Activated CD4-positive, alpha-beta T cell treated with anti-CD3 and anti-CD28 coated beads for 24 hours (primary cell): ENCODE measurements around the gene UXT.

ENCODE experiments used
- DNase-seq, 2 donors: peaks; one replicate each; pipeline ENCODE4 v3.0.0-alpha.2; 2020; ENCODE audit warnings: low read depth in 2 of 2

The UXT gene

DNA sequence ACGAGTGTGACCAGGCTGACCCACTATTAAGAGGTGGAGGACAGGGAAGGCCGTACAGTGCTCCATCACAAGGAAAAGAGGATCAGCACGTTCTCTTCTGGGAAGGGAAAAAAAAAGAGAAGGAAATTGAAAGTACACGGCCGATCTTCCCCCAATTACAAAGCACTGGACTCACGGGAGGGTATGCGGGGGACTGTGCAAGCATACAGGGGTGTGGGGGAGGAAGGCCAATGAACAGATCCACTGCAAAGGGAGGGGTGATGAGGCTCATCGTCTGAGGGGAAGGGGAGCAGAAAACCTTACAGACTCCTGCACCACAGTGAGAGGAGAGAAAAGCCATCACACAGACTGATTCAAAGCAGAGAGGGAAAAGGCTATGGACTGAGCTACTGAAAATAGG is 9.7 kb downstream of the UXT start:
- DNase-seq: no peak

DNA sequence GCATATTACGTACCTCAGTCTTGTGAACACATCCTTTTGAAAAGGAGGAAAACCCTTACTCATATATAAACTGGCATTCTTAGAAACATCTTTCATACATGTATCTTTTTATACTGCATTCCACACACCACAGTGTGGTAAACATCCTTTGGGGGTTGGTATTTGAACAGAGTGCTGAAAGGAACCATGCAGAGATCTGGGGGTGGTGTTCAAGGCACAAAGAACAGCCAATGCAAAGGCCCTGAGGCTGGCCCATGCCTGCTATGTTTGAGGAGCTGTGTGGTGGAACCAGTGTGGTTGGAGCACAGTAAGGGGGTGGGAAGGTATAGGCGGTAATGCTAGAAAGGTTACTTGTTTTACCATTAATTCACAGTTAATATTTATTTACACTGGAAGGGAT is 10.6 kb downstream of the UXT start:
- DNase-seq: no peak

DNA sequence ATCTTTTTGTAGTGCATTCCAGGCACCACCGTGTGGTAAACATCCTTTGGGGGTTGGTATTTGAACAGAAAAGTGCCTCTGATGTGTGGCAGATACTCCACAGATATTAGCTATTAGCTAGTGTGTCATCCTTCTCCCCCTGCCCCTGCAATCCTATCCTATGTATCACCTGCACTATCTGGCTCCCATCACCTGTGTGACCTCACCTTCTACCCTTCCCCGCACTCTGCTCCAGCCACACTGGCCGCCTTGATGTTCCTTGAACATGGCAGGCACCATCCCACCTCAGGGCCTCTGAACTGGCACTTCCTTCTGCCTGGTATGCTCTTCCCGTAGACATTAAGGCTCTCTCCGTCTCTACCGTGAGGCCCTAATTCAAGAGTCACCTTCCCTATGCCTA is 12.3 kb downstream of the UXT start:
- no peak for DNase-seq

DNA sequence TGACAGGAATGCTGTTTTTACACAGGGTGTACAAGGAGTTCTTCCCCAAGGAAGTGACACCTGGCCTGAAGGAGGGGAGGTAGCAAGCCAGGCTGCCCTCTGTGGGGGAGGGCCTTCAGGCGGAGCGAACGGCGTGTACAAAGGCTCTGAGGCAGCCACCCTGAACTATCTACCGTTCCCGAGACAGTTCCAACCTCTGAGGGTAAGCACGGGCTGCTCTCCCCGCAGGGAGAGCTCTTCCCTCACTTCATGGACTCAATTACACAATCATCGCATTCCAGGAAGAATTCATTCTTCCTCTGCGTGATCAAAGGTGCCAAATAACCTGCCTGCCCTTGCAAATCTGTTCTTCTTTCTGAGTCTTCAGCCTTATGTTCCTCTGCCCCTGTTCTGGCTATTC is 13.4 kb downstream of the UXT start:
- DNase-seq: no peak

DNA sequence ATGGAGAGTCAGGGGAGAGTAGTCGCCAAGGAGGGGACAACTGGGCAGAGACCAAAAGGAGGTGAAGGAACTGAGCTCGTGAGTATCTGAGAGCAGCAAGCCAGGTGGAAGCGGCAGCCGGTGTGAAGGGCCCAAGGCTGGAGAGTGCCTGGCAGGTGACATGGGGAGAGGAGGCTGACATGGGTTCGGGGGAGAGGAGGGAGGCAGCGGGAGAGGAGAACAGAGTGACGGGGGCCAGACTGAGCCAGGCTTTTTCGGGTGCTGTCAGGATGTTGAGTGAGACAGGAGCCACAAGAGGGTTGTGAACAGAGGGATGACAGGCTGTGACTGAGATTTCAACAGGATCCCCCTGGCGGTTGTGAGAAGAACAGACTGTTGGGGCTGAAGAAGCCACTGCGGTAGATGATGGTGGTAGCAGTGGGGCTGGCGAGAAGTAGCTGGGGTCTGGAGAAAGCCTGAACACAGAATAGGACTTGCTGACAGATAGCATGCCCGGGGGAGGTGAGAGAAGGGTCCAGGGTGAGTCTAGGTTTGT is 14.4 kb downstream of the UXT start:
- DNase-seq: no peak

DNA sequence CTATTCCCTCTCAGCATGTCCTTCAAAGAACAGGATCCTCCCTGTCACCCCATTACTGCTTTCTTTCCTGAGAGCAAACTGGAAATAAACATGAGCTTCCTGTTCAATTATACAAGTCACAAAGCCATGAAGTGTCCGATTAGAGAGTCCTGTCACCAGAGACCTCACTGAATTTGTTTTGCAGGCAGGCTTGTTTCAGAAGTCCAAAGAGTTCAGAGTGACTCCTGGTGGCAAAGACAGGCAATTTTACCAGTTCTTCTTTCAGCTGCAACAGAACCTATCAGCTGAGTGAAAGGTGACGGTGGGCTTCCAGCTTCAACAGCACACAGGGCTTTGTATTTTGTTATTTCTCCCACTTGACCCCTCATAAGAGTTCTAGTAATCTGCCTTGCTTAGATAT is 15.1 kb downstream of the UXT start:
- DNase-seq: no peak

DNA sequence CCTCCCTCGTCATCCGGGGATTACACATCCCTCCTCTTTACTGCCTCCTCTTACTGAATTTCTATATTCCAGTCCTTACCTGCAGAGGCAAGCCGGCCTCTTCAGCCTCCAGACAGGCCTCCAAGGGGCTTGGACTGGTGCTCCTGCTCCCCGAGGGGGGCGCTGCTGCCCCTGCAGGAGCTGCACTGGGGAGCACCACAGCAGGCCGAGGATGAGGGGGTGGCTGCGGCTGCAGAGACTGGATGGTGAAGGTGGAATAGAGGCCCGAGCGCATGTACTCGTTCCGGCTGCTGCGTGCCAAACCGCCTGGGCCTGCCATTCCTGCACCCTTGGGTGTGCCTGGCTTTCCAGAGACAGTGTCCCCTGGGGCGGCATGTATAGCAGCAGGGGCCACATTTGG is 20.2 kb downstream of the UXT start:
- DNase-seq: no peak

DNA sequence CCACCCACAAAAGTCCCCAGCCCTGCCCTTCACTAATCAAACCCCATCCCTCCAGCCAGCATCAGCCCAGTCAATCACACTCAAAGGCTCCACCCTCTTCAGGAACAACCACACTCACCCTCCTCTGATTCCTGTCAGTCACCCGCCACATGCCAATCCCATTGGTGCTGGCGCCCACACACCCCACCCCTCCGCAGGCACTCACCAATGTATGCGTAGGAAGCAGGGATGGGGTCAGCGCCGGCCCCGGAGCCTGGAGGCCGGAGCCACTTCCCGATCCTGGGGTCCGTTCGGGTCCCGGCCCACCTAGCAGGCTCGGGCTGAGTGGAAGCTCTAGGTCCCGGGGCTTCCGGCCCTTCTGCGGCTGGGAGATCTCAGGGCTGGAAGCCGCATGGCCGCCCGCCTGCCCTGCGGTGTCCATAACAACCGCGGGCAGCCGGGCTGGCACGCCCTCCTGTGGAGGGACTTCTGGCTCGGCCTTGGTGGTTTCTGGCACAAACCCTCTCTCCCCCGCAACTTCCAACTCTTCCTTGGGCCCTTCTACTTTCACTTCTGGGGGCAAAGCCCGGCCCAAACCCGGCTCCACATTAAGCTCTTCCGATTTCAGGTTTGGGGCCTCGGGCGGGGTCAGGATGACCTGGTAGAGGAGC is 21.3 kb downstream of the UXT start:
- no peak for DNase-seq

DNA sequence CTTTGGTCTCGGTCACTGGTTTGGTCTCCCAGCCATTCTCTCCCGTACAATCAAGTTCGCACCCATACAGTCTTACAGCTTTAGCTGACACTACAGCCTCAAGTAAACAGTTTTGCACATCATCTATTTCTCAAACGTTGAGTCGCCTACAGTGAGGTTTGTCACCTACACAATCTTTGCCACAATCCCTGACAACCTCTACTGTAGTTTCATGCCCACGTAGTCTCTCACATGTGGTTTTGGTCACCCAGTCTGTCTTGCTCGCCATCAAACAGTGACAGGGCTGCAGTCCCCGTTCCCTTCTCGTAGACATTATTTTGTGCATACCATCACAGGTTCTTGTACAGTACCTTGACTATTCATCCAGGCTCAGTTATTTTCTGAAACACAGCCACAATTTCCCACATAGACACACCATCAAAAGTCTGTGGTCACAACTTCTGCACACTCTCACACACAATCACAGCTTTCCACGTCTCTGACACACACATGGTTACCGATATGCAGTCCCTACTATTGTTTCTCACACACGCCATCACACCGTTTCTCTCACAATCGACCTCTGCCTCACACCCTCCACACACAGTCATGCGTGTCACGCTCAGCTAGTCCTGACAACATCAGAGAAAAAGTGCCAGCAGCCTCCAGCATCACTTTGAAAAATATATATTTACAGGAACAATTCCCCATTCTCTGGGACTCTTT is 24.0 kb downstream of the UXT start:
- no peak for DNase-seq

DNA sequence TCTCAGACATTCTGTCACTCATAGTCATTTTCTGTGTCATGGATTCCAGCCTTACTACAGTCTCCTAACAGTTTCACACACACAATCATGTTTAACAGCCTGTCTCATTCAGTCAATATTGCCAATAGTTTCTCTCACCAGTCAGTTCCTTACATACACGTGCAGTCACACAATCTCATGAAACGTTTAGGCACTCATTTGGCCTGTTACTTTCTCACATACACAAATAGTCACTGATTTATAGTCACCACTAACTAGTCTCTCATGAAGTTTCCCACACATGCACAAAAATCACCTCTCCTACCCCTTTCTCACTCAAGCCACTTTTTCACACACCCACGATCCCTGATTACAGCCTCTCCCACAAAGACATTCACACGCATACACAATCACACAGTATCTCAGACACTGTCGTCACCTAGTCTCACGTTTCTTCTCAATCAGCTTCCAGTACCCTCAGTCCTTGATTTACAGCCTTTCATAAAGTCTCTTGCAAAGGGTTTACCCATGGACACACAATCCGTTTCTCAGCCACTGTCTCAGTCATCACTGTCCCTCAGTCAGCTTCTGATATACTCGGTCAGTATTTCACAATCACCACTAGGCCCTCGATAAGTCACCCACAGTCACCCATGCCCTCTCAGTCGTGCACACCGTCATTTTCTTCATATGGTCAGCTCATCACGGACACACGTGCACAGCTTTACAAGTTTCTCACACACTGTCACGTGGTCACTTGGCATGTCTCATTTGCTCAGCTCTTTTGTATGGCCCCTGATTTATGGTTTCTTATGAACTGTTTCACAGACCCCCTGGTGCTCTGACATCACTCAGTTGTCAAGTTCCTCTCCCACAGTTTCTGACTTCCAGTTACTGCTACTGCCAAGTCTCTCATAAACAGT is 25.0 kb downstream of the UXT start:
- DNase-seq: no peak

DNA sequence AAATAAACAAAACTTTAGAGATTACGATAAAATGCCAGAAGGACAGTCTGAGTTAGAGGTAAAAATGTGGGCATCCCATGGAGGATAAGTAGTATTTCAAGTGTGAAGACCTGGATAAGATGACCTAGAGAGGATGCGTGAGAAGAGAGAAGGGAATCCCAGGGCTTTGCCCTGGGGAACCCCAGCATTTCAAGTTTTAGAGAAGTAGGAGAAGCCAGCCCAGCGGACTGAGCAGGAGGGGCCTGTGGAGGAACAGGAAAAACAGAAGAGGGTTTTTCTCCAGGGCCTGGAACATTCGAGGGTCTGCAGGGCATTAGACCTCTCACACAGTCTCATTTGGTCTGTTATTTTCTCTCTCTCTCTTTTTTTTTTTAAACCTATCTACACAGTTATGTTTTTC is 26.3 kb downstream of the UXT start:
- no peak for DNase-seq

DNA sequence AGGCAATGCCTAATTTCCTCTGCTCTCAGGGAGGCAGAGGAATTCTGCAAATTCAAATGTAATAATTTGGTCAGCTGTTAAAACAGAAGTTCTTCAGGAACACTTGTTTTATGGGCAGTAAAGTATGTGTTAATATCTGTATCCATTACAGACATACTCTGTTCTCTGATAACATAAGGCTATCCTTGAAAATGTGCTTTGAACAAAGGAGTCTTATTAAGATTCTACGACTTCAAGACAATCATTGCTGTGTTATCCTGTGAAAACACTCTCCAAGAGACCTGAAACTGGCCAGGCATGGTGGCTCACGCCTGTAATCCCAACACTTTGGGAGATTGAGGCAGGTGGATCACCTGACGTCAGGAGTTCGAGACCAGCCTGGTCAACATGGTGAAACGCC is 27.3 kb downstream of the UXT start:
- no peak for DNase-seq

DNA sequence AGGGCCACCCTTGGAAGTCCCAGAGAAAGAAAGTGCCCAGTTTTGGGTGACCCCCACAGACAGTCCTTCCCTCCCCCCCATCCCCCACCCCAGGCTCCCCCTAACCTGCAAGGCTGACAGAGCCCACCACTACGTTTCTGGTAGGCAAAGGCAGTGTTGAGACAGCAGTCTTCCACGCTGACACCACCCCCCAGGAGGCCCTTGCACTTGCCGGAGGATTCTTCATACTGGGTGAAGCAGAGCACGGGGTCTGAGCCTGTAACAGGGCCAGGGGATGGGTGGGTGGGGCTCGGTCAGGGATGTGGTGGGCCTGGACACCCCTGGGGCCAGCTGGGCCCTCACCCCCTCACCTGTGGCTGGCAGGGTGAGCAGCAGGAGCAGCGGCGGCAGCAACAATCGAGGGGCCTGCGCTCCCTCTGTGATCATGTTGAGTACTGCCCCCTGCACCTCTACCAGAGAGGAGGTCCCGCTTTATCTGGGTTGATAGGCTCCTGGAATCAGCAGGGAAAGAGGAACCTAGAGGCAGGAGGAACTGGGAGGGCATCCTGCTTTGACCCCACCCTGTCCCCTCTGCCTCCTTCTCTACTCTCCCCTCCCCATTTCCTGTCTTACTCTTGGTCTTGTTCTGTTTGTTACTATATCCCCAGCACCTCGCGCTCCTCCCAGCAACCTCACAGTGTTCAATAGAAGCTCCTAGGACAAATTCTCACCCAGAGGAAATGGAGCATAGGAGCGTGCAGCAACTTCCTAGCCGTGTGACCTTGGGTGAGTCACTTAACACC is 29.4 kb downstream of the UXT start, which contains the start of gene CFP:
CFP (minus strand) TSS at position 512 of the 782 bp plus-strand sequence; CDS start at position 426, 86 bp downstream.
- no peak for DNase-seq

DNA sequence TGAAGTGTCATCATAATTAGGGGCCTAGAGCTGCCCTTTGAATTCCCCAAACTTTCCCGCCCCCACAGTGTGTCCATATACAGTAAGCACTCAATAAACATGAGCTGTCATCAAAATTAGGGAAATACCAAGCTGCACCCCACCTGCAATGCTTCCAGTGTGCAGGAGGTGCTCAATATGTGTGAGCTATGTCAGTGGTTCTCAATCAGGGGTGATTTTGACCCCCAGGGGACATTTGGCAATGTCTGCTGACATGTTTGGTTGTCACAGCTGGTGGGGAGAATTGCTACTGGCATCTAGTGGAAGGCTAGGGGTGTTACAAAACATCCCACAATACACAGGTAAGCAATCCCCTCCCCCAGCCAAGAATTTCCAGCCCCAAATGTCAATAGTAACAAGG is 30.0 kb downstream of the UXT start:
- DNase-seq: no peak

DNA sequence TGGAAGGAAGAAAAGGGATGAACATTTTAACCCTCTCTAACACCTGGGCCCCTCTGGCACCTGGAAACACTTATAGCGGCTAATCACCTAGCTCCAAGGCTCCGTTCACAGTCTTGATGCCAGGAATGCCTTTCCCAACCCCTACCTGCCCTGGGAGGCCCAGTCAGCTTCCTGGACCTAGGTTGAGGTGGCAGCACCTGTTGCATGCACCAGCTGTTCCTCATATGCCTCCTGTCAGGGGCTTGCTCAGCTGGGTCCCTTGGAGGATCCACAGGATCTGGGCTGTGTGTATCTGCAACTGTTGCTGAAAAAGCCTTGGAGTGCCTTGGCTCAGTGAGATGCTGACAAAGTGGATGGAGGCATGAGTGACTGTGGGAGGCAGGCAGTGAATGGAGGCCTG is 33.6 kb downstream of the UXT start:
- DNase-seq: no peak

DNA sequence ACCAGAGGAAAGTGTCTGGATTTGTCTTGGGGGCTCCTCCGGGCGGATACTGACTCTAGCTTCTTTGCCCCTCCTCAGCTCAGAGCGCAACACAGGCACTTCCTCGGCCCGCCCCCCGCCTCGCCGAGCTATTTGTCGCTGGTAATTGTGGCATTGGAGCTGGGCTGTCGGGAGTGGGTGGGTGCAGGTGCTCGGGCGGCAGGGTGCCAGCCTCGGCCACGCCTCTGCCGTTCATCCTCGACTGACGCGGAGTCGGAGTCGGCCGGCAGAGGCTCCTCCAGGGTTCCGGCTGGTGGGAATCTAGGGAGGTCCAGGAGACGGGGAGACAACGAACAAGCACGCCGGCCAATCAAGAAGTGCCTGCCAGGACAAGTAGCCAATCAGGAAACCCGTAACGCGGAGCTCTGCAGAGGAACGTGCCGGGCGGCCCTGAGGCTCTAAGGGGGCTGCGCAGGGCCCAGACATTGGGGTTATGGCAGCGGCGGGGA is 35.4 kb downstream of the UXT start:
- no peak for DNase-seq

DNA sequence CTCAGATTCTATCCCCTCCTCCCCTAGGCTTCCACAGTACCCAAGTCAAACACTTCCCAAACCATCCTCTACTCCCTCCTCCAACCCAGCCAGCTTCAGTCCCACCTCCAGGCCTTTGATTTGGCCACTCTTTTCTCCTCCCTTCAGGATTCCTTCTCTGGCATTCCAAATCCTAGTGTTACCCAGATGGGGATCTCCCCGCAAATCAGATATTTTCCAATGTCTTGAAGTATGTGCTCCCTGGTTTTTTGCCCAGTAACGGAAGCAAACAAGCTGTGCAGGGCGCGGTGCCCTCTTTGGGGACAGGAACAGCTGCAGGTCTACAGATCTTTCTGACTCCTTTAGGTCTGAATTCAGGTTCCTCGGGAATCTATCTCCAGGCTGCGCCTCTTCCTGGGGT is 37.1 kb downstream of the UXT start:
- DNase-seq: no peak

DNA sequence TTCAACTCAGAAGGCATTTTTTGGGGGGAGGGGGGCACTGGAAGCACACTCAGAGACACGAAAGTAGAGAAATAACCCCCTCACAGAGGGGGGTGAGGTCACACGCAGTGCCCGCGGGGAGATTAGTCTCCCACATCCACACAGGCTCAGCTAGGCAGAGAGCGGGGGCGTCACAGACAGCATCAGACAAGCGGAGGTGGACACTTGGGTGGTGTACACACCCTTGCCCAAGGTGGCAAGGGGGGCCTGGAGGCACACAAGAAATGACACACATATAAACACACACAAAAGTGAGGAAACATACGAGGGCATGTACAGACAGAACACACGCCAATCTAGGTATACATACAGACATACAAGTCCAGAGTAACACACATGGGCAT is 38.7 kb downstream of the UXT start:
- DNase-seq: no peak

DNA sequence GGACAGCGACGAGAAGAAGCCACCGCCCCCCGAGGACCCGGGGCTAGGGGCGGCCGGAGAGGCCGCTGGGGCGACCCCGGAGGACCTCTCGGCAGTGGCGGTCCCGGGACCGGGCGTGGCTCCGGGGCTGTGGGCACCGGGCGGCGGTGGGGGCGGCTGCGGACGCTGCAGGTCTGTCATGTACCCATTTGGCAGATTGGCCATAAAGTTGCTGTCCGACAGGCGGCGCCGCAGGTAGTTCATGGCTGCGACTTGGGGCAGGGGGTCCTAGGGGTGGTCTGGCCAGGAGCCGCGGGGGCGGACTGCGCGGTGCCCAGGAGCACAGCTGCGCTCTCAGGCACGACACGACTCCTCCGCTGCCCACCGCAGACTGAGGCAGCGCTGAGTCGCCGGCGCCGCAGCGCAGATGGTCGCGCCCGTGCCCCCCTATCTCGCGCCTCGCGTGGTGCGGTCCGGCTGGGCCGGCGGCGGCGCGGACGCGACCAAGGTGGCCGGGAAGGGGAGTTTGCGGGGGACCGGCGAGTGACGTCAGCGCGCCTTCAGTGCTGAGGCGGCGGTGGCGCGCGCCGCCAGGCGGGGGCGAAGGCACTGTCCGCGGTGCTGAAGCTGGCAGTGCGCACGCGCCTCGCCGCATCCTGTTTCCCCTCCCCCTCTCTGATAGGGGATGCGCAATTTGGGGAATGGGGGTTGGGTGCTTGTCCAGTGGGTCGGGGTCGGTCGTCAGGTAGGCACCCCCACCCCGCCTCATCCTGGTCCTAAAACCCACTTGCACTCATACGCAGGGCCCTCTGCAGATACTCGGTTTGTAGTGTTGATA is 39.3 kb downstream of the UXT start, which contains the start of gene SYN1:
SYN1 (minus strand) TSS at position 372 of the 817 bp plus-strand sequence; CDS start at position 243, 129 bp downstream.
- peak; percentile 60 to 63 for DNase-seq

DNA sequence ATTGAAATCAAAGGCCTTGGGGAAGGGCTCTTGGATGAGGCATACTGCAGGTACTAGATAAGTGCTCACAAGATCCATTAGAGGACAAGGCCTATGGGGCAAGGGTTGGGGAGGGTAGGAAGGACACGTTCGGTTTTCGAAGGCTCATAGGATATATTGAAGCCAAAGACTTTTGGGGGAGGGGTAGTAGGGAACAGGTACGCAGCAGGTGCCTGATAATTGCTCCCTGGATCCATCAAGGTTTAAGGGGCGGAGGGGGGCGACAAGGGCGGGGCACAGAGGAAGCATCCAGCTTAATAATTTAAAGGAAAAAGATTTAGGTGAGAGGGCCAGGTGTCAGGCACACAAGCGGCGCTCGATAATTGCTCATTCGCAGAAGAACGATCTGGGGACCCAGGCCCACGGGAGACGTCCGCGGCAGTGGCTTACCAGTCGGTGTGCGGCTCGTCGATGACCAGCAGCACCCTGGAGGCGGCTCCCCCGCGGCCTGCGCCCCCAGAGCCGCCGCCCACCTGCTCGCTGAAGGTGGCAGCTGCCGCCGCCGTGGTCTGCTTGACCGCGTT is 40.0 kb downstream of the UXT start:
- DNase-seq: no peak
